Mucosa of descending colon (tissue), 3 donors: ENCODE measurements around the gene ADI1. TPM values are rescaled to one million over a fixed set of nuclear protein-coding genes. Genes with fewer than 3 reads are reported as not detected.

Experiments
- ATAC-seq: fragments of 200-7000 bp; cut with Tn5 transposase; one replicate; pipeline ENCODE4 v1.9.1; 2020; ENCODE audit warnings: mild to moderate bottlenecking, moderate library complexity
- DNase-seq, 3 donors: peaks; one replicate each; pipeline ENCODE4 v3.0.0-alpha.2; 2020
- H3K36me3 ChIP-seq: fragments of 200-600 bp; one replicate; pipeline ENCODE4 v1.8.0; 2021; ENCODE audit warnings: low read depth, mild to moderate bottlenecking
- H3K4me1 ChIP-seq: fragments of 200-600 bp; one replicate; pipeline ENCODE4 v1.8.0; 2021; ENCODE audit warnings: low read depth, mild to moderate bottlenecking
- H3K4me3 ChIP-seq: fragments of 200-600 bp; one replicate; pipeline ENCODE4 v1.8.0; 2021; ENCODE audit warnings: mild to moderate bottlenecking
- H3K9me3 ChIP-seq: fragments of 200-600 bp; one replicate; pipeline ENCODE4 v1.8.0; 2021; ENCODE audit warnings: mild to moderate bottlenecking
- CTCF ChIP-seq: fragments of 200-600 bp; IDR thresholded peaks from one replicate; pipeline ENCODE4 v1.8.0; 2022; ENCODE audit warnings: antibody characterized with exemption, mild to moderate bottlenecking
- intact Hi-C, 2 donors: fragments of 100-400 bp; cut with DNase I in 1 of 2; cut with micrococcal nuclease in 1 of 2; formaldehyde crosslinking; loops; one replicate each; pipeline versions ENCODE4 v1.11.0 to v1.11.1; 2022; cut with DNase I, micrococcal nuclease
- total RNA-seq, 3 donors: library from RNA; stranded (reverse); fragmentation: NEBNext Ultra II Directional in 2 of 3; extraction: Animal tissue kit (Norgen Biotek cat#: 25700) in 2 of 3; gene quantifications; one replicate each; pipeline versions ENCODE4 v1.2.1 to v1.2.4, GENCODE V29; 2021 to 2023
- donor health status: DM: no; HTN: no; CAD: no; lungs with moderate emphysema.
- donor health status: DM: no; HTN: no; CAD: no.
- donor health status: DM: no; HTN: yes; CAD: no.

ADI1 gene
- total RNA-seq, 3 donors from 2014 or later, result 59.3 to 91.5 (median 70.4) TPM

- no peak for DNase-seq
- intact Hi-C loops, result no loop called here
- H3K36me3 ChIP-seq, result peaks cover 6% of the 10 kb centered on the region
- no peaks in the 10 kb centered on the region for H3K4me1 ChIP-seq
- H3K4me3 ChIP-seq, result no peak overlapping the region
- TF ChIP-seq CTCF, result no peak
- H3K9me3 ChIP-seq, result no peaks in the 10 kb centered on the region
- ATAC-seq, result no peak
Observed at GRCh38 chr2:3542107-3542506, 22.8 kb upstream of the ADI1 start.

- H3K36me3 ChIP-seq, result peaks cover 6% of the 10 kb centered on the region
- no peak for ATAC-seq
- H3K4me3 ChIP-seq, result no peak overlapping the region
- H3K9me3 ChIP-seq, result no peaks in the 10 kb centered on the region
- intact Hi-C loops, result no loop called here
- no peak for DNase-seq
- no peak for TF ChIP-seq CTCF
- H3K4me1 ChIP-seq, result no peaks in the 10 kb centered on the region
Observed at GRCh38 chr2:3539836-3540235, 20.5 kb upstream of the ADI1 start.

GRCh38 chr2:3536682-3537632, 17.6 kb upstream of the ADI1 start:
- ATAC-seq (peak; percentile 39), DNase-seq (no peak)
- intact Hi-C loops, result no loop called here
- H3K4me3 ChIP-seq, result no peak overlapping the region
- TF ChIP-seq CTCF, result no peak
- no peaks in the 10 kb centered on the region for H3K9me3 ChIP-seq
- no peaks in the 10 kb centered on the region for H3K36me3 ChIP-seq
- H3K4me1 ChIP-seq, result no peaks in the 10 kb centered on the region

- TF ChIP-seq CTCF, result no peak
- Histone ChIP-seq H3K4me1 (no peaks in the 10 kb centered on the region), H3K4me3 (no peak overlapping the region), H3K9me3 (no peaks in the 10 kb centered on the region), H3K36me3 (no peaks in the 10 kb centered on the region)
- intact Hi-C loops, result no loop called here
- DNase-seq (peak; percentile 27 to 67 (median 45)), ATAC-seq (peak; percentile 71)
Observed at GRCh38 chr2:3535794-3536681, 16.7 kb upstream of the ADI1 start.

- DNase-seq, result no peak
- no peak for TF ChIP-seq CTCF
- no peak overlapping the region for H3K4me3 ChIP-seq
- no peaks in the 10 kb centered on the region for H3K36me3 ChIP-seq
- intact Hi-C loops, result no loop called here
- ATAC-seq, result no peak
- H3K4me1 ChIP-seq, result no peaks in the 10 kb centered on the region
- H3K9me3 ChIP-seq, result no peaks in the 10 kb centered on the region
Observed at GRCh38 chr2:3535467-3535793, 16.1 kb upstream of the ADI1 start.
